Neural cell (in vitro differentiated cells): ENCODE data around the gene KIF18B.

Experiments used
- CTCF ChIP-seq: fragments of 450-650 bp; IDR thresholded peaks from 2 replicates; pipeline ENCODE4 v1.5.1; 2014; ENCODE audit warnings: antibody characterized with exemption, mild to moderate bottlenecking, moderate library complexity; ENCODE audit not compliant: poor library complexity, severe bottlenecking
- EZH2 ChIP-seq: fragments of 200-600, 300-800 bp; shearing (Covaris generic), sonication (generic); IDR thresholded peaks from 2 replicates; pipeline ENCODE4 v1.6.1; 2014; ENCODE audit warnings: antibody characterized with exemption, low read length, borderline replicate concordance, mild to moderate bottlenecking; ENCODE audit not compliant: insufficient read depth, poor library complexity, severe bottlenecking
- POLR2AphosphoS5 ChIP-seq: IDR thresholded peaks from 2 replicates; pipeline ENCODE4 v1.6.1; 2012
- RAD21 ChIP-seq: fragments of 450-650 bp; conservative IDR thresholded peaks from 2 replicates; pipeline ENCODE4 v1.6.1; 2014; ENCODE audit warnings: antibody characterized with exemption, mild to moderate bottlenecking, moderate library complexity
- TAF1 ChIP-seq: IDR thresholded peaks from 2 replicates; pipeline ENCODE4 v1.6.1; 2012; ENCODE audit warnings: low read depth
- TF ChIP-seq, protein P1 (sequence below): IDR thresholded peaks from 2 replicates; pipeline ENCODE4 v1.6.1; 2012; ENCODE audit warnings: borderline replicate concordance

DNA sequence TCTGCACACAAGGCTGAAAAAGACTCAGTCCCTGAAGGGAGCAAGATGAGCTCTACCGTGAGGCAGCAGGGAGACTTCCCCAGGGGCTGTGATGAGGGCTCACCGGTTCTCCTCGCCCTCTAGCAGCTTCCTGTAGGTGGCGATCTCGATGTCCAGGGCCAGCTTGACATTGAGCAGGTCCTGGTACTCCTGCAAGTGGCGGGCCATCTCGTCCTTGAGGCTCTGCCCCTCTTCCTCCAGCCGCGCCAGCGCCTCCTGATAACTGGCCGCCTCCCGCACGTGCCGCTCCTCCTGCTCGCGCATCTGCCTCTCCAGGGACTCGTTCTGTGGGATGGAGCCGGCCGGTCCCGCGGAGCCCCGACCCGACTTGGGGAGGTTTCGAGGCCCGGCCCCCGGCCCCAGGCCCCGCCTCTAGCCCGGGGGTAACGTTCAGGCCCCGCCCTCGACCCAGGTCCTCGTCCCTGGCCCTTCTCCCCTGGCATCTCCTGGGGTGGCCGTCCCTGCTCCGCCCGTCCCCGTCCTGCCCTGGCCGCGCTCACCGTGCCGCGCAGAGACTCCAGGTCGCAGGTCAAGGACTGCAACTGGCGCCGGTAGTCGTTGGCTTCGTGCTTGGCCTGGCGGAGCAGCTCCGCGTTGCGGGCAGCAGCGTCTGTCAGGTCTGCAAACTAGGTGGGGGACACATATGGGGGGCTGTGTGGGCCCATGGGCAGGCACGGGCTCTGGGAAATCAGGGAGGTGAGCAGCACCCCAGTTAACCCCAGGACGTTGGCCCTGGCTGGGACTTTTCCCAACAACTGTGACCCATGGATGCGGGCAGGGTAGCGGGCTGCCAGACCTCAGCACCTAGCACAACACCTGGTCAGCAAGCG lies 36.2 kb downstream of the KIF18B start:
- TF ChIP-seq CTCF (peak; percentile 42), EZH2 (no peak), RAD21 (no peak), TAF1 (no peak), POLR2AphosphoS5 (no peak)
- TF ChIP-seq, protein P1, sequence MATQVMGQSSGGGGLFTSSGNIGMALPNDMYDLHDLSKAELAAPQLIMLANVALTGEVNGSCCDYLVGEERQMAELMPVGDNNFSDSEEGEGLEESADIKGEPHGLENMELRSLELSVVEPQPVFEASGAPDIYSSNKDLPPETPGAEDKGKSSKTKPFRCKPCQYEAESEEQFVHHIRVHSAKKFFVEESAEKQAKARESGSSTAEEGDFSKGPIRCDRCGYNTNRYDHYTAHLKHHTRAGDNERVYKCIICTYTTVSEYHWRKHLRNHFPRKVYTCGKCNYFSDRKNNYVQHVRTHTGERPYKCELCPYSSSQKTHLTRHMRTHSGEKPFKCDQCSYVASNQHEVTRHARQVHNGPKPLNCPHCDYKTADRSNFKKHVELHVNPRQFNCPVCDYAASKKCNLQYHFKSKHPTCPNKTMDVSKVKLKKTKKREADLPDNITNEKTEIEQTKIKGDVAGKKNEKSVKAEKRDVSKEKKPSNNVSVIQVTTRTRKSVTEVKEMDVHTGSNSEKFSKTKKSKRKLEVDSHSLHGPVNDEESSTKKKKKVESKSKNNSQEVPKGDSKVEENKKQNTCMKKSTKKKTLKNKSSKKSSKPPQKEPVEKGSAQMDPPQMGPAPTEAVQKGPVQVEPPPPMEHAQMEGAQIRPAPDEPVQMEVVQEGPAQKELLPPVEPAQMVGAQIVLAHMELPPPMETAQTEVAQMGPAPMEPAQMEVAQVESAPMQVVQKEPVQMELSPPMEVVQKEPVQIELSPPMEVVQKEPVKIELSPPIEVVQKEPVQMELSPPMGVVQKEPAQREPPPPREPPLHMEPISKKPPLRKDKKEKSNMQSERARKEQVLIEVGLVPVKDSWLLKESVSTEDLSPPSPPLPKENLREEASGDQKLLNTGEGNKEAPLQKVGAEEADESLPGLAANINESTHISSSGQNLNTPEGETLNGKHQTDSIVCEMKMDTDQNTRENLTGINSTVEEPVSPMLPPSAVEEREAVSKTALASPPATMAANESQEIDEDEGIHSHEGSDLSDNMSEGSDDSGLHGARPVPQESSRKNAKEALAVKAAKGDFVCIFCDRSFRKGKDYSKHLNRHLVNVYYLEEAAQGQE, result no peak
